Measurements from ENCODE around the gene ECI2. TPM values are rescaled to one million over a fixed set of nuclear protein-coding genes. Genes with fewer than 3 reads are reported as not detected.

The ECI2 gene
- total RNA-seq, 4 donors from 2014 or later, result 17.7 to 137 (median 69.9) TPM

- WGBS, 2 donors (ENCODE audit: low coverage in 1 of 2), result 58 to 87% methylated on average over 2 of the region's 2 CpGs
- Histone ChIP-seq H3K36me3 (no peaks in the 10 kb centered on the region), H3K27ac (no peak overlapping the region), H3K4me3 (no peak overlapping the region), H3K9me3 (no peaks in the 10 kb centered on the region), H3K4me1 (no peaks in the 10 kb centered on the region), H3K27me3 (peaks cover 4% of the 10 kb centered on the region)
- intact Hi-C loops (cut with DNase I; ENCODE audit: low total_unique reads) (no loop called here), in situ Hi-C loops (cut with MboI; ENCODE audit: low pct_ligation_motif_present in 1 of 4, low pct_unique_long_range_greater_than_20kb in 1 of 4, low sequenced_read_pairs in 3 of 4) (no loop called here)
- DNase-seq, result no peak
- TF ChIP-seq EP300 (IDR thresholded peaks at IDR 0.05; ENCODE audit: low read depth) (no peak), CTCF (IDR thresholded peaks at IDR 0.05) (no peak), POLR2A (IDR thresholded peaks at IDR 0.05) (no peak), POLR2AphosphoS5 (IDR thresholded peaks at IDR 0.05) (no peak)
These were observed 41.5 kb upstream of the ECI2 start for GRCh38 chr6:4176907-4177306.

GRCh38 chr6:4174042-4174441, 38.7 kb upstream of the ECI2 start:
- no peak for DNase-seq
- Histone ChIP-seq H3K27ac (no peak overlapping the region), H3K27me3 (no peaks in the 10 kb centered on the region), H3K4me3 (no peak overlapping the region), H3K9me3 (no peaks in the 10 kb centered on the region), H3K36me3 (no peaks in the 10 kb centered on the region), H3K4me1 (no peaks in the 10 kb centered on the region)
- in situ Hi-C loops (cut with MboI; ENCODE audit: low pct_ligation_motif_present in 1 of 4, low pct_unique_long_range_greater_than_20kb in 1 of 4, low sequenced_read_pairs in 3 of 4), result loop anchor here in 3 of 4 donors (25.0 kb wide), 1 partner anchor 437 kb away; no protein-coding TSS in a partner anchor
- 86 to 90% methylated on average over 6 of the region's 6 CpGs for WGBS, 2 donors (ENCODE audit: low coverage in 1 of 2)
- no peak for TF ChIP-seq EP300 (IDR thresholded peaks at IDR 0.05; ENCODE audit: low read depth)
- TF ChIP-seq POLR2AphosphoS5 (IDR thresholded peaks at IDR 0.05), result no peak
- TF ChIP-seq CTCF (IDR thresholded peaks at IDR 0.05), result no peak
- intact Hi-C loops (cut with DNase I; ENCODE audit: low total_unique reads), result no loop called here

GRCh38 chr6:4172368-4172767, 37.0 kb upstream of the ECI2 start:
- WGBS, 2 donors (ENCODE audit: low coverage in 1 of 2), result 87 to 92% methylated on average over 3 of the region's 3 CpGs
- no peaks in the 10 kb centered on the region for H3K36me3 ChIP-seq
- H3K4me3 ChIP-seq, result no peak overlapping the region
- no peaks in the 10 kb centered on the region for H3K27me3 ChIP-seq
- H3K9me3 ChIP-seq, result peaks cover 2 to 7% of the 10 kb centered on the region in 2 donors
- in situ Hi-C loops (cut with MboI; ENCODE audit: low pct_ligation_motif_present in 1 of 4, low pct_unique_long_range_greater_than_20kb in 1 of 4, low sequenced_read_pairs in 3 of 4) (loop anchor here in 3 of 4 donors (25.0 kb wide), 1 partner anchor 435 kb away; no protein-coding TSS in a partner anchor), intact Hi-C loops (cut with DNase I; ENCODE audit: low total_unique reads) (no loop called here)
- TF ChIP-seq POLR2AphosphoS5 (IDR thresholded peaks at IDR 0.05) (no peak), EP300 (IDR thresholded peaks at IDR 0.05; ENCODE audit: low read depth) (no peak), POLR2A (IDR thresholded peaks at IDR 0.05) (no peak), CTCF (IDR thresholded peaks at IDR 0.05) (no peak)
- no peak for DNase-seq
- H3K4me1 ChIP-seq, result no peaks in the 10 kb centered on the region
- no peak overlapping the region for H3K27ac ChIP-seq

- no peak for TF ChIP-seq POLR2AphosphoS5 (IDR thresholded peaks at IDR 0.05)
- TF ChIP-seq POLR2A (IDR thresholded peaks at IDR 0.05), result no peak
- no peak for TF ChIP-seq EP300 (IDR thresholded peaks at IDR 0.05; ENCODE audit: low read depth)
- no peak for TF ChIP-seq CTCF (IDR thresholded peaks at IDR 0.05)
- in situ Hi-C loops (cut with MboI; ENCODE audit: low pct_ligation_motif_present in 1 of 4, low pct_unique_long_range_greater_than_20kb in 1 of 4, low sequenced_read_pairs in 3 of 4), result loop anchor here in 3 of 4 donors (25.0 kb wide), 1 partner anchor 433 kb away; no protein-coding TSS in a partner anchor
- DNase-seq, result no peak
These were observed 34.9 kb upstream of the ECI2 start for GRCh38 chr6:4170297-4170696.

More at GRCh38 chr6:4170297-4170696, 34.9 kb upstream of the ECI2 start:
- intact Hi-C loops (cut with DNase I; ENCODE audit: low total_unique reads), result no loop called here
- Histone ChIP-seq H3K9me3 (peaks cover 2 to 7% of the 10 kb centered on the region in 2 donors), H3K4me3 (no peak overlapping the region), H3K36me3 (no peaks in the 10 kb centered on the region), H3K27me3 (no peaks in the 10 kb centered on the region), H3K4me1 (no peaks in the 10 kb centered on the region), H3K27ac (no peak overlapping the region)
- 86 to 100% methylated on average over 2 to 3 of the region's 3 CpGs for WGBS, 2 donors (ENCODE audit: low coverage in 1 of 2)

All from transverse colon (tissue), 4 donors.